ENCODE results near the gene PTCH2.

GRCh38 chr1:44831516-44831915, 11.5 kb downstream of the PTCH2 start:
- no peak for TF ChIP-seq POLR2A (IDR thresholded peaks at IDR 0.05)
- TF ChIP-seq POLR2AphosphoS5 (IDR thresholded peaks at IDR 0.05) = no peak
- no peak for TF ChIP-seq CTCF (IDR thresholded peaks at IDR 0.05)
